ENCODE data around the gene FURIN.
"Not testable (repeated sequence)": the region's sequence is repeated elsewhere in the genome, so short reads cannot be mapped to it uniquely, and the experiment has no call there.

Gene FURIN

DNA sequence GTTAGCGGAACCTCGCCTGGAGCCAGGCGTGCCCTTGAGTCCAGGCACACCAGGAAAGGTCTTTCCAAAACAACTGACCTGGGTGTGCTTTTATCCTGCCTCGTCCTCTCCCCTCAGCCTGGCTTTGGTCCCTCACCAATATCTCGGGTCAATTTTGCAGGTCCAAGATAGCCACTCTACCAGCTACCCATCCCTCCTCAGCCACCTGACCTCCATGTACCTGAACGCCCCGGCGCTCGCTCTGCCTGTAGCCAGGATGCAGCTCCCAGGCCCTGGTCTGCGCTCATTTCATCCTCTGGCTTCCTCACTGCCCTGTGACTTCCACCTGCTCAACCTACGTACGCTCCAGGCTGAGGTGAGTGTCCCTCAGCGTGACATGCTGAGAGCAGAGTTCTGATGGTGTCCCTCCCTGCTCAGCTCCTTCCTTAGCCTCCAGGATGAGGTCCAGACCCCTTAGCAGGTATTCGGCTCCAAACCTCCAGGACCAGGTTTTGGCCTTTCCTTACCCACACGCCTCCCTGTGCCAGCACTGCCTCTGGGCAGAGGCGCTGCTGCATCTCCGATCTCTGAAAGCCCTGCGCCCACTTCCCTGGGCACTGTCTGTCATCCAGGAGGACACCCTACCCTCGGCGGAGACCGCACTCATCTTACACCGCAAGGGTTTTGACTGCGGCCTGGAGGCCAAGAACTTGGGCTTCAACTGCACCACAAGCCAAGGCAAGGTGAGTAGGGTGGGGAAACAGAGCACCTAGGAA, 49.8 kb downstream of the FURIN start:
- no peak for DNase-seq

DNA sequence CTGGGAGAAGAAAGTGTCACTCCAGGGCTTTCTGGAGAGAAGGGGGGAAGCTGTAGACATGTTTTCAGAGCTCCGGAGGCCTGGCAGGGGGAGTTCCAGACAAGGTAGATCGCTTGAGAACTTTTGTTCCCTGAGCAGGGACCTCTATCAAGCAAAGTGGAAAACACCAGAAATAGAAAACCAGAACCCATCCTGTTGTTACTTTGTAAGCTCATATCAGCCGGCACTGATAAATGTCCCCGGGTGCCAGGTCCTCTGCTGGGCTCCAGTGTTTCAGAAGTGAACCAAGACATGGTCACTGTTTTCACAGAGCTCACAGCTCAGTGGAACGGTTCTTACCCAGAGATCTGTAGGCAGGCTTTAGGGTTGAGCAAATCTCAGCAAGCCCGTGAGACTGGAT, 50.4 kb downstream of the FURIN start:
- DNase-seq = no peak

DNA sequence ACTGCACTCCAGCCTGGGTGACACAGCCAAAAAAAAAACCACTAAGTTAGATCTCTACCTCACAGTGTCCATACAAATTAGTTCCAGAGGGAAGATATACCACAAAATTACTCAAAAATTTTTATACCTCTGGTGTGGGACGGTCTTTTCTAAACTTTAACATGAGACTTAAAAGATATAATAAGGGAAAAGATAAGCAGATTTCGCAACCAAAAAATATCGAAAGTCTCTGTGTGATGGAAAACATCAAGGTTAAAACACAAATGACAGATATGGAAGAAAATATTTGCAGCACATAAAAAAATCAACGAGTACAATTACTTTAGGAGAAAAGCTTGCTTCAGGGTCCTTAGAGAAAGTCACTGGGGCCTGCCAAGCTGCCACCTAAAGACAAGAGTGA, 53.5 kb downstream of the FURIN start:
- no peak for DNase-seq

DNA sequence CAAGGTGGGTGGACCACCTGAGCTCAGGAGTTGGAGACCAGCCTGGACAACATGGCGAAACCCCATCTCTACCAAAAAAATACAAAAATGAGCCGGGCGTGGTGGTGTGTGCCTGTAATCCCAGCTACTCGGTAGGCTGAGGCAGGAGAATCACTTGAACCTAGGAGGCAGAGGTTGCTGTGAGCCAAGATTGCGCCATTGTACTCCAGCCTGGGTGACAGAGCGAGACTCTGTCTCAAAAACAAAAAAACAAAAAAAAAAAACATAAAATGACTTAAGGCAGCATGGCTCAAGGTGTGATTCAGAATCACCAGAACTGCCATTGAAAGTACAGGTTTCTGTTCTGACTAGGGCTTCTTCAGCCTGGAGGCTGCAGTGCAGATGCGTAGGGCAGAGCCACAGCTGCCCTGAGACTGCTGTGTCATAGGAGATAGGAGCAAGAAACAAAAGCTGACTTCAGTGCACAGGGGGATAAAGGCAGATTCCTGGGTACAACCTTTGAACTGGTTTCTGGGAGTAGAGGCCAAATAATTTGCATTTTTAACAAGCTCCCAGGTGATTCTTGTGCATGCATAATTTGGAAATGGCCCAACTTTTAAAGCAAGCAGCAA, 54.4 kb downstream of the FURIN start:
- DNase-seq = not testable (repeated sequence)

DNA sequence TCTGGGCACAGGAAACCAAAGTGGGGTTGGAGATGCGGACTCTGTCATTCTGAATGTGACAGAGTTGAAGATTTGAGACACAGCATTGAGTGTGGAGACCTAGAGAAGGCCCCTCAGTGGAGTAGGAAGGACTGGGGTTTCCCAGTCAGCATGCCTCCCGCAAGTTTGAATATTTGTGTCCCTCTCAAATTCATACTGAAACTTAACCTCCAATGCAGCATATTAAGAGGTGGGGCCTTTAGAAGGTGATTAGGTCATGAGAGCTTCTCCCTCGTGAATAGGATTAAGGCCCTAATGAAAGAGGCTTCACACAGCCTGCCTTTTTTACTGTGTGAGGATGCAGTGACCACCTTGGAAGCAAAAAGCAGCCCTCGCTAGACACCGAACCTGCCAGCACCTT, 56.0 kb downstream of the FURIN start:
- no peak for DNase-seq

DNA sequence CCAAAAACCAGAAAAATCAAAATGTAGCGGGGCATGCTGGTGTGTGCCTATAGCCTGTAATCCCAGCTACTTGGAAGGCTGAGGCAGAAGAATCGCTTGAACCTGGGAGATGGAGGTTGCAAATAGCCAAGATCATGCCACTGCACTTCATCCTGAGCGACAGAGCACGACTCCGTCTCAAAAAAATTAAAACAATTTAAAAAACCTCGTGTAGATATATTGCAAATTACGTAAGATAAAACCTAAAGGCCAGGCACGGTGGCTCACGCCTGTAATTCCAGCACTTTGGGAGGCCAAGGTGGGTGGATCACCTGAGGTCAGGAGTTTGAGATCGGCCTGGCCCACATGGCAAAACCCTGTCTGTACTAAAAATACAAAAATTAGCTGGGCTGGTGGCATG, 58.4 kb downstream of the FURIN start:
- not testable (repeated sequence) for DNase-seq

DNA sequence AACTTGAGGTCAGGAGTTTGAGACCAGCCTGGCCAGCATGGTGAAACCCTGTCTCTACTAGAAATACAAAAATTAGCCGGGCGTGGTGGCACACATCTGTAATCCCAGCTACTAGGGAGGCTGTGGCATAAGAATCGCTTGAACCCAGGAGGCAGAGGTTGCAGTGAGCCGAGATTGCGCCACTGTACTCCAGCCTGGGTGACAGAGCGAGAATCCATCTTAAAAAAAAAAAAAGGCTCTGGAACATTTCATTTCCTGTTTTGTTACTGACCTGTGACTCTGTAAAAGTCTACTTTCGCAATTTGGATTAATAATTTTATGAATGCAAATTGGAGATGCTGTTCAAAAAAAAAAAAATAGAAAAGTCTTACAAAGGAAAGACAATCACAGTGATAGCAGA, 59.7 kb downstream of the FURIN start:
- not testable (repeated sequence) for DNase-seq

DNA sequence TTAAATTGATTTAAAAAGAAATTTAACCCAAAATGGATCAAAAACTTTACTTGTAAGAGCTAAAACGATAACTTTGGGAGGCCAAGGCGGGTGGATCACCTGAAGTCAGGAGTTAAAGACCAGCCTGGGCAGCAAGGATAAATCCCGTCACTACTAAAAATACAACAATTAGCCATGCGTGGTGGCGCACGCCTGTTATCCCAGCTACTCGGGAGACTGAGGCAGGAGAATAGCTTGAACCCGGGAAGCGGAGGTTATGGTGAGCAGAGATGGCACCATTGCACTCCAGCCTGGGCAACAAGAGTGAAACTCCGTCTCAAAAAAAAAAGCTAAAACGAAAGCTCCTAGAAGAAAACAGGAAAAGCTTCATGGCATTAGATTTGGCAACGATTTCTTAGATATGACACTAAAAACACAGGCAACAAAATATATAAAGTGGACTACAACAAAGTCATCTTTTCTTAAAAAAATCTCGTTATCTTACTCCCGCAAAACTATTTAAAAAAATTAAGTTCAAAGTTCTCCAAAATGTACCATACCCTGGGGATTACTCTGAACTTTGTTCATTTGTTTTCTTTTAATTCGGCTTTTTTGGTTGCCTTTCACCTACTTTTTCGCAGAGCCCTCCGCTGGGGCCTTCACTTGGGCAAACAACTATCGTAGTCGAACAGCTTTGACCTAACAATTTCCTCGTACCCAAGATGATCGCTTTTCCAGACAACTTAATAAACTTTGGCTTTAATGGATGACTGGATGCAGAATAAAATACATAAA, 61.0 kb downstream of the FURIN start:
- no peak for DNase-seq

DNA sequence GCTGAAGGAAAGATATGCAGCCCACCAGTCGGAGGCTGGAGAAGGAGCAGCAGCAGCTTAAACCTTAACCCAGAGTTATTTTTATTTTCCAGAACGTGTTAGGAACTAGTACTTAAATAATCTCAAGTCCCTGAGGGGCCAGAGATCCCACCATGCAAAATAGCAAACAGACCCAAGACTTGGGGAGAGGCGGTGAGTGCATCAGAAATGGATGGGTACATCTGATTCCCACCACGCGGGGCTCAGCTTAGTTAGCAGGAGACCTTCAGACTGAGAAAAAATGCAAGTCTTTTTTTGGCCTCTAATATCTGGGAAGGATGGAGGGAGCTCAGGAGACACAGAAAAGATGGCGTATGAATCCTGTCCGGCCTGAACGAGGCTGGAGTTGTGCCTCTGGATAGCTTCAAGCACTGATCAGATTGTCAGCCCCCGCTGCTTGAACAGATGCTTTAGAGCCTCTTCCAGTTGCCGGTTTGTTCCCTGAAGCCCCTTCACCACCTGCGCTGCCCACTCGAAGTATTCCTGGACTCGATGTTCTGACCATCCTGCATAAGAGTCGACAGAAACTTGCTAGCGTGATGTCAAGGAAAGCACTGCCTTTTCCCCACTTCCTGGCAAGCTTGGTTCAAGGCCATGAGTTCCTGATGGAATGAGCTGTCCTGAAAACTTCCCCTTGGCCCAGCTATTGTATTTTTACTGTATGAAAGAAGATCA, 62.6 kb downstream of the FURIN start:
- no peak for DNase-seq

DNA sequence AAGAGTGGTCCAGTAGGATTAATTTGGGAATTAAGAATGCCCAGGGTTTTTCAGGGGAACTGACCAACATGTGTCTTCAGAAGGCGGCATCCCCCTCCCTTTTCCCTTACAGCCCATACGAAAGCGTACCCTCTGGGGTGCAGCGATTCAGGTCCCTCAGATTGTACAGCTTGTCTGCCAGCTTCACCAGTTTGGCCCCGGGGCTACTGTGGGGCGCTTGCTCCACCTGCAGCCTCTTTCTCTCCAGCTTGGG, 63.1 kb downstream of the FURIN start:
- DNase-seq = no peak

DNA sequence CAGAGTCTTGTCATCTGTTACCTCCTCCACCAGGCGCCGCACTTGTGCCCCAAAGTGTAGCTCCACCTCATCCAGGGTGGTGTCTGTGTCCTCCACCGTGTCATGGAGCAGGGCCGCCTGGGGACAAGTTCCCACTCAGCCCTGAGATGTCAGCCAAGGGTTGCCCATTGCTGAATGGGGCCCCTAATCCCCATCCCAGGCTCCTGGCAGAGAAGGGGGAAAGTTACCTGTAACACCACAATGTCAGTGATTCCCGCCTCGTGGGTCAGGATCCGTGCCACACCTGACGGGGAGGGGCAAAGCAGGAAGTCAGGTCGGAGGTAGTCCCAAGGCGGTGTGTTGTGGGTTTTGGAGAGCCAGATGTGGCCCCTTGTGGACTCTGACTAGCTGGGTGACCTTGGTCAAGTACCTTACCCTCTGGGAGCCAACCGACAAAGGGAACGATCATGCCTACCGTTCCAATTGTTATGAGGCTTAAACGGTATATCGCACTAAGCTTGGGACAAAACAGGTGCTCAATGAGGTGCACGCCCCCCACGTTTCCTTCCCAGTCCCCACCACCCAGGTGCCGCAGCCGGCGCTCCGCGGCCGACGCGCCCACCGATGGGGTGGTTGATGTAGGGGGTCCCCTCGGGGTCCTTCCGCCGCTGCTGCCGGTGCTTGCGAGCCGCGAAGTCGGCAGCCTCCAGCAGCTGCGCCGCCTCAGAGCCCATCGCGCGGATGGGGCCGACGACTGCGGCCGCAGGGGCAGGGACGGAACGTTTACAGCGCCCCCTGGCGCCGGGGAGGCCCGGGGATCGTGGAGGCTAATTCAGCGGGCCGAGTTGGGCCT, 63.7 kb downstream of the FURIN start, which contains the start of gene HDDC3:
HDDC3 (minus strand) TSS at position 722 of the 832 bp plus-strand sequence; CDS start at position 713, 9 bp downstream.
- DNase-seq = peak; percentile 83 to 91

DNA sequence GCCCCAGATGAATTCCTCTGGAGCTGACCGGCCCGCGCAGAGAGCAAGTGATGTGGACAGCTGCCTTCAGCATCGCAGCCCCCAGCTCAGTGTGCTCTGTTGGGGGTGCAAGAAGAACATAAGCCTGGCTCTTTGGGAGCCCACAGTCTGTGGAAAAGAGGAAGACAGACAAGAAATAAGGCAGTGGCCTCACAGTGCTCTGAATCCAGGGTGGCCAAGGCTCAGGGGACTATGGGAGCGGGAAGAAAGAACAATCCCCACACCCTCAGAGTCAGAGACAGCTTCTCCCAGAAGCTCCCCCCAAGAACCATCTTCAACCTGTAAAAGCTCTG, 64.2 kb downstream of the FURIN start:
- no peak for DNase-seq
